Duodenal mucosa (tissue), 2 donors: ENCODE measurements around the gene RINT1.
"Not testable (repeated sequence)": the region's sequence is repeated elsewhere in the genome, so short reads cannot be mapped to it uniquely, and the experiment has no call there.

ENCODE experiments used
- H3K27ac ChIP-seq: one replicate; pipeline ENCODE4 v1.7.0; 2013; ENCODE audit warnings: low read depth, low read length
- H3K27me3 ChIP-seq, 2 donors: one replicate each; pipeline ENCODE4 v1.7.0; 2013; ENCODE audit warnings: low read length in 2 of 2, control low read depth in 1 of 2; ENCODE audit not compliant: insufficient read depth in 2 of 2, control insufficient read depth in 1 of 2
- H3K36me3 ChIP-seq, 2 donors: one replicate each; pipeline ENCODE4 v1.7.0; 2013; ENCODE audit warnings: low read length in 2 of 2, control low read depth in 1 of 2; ENCODE audit not compliant: insufficient read depth in 2 of 2, control insufficient read depth in 1 of 2
- H3K4me1 ChIP-seq, 2 donors: one replicate each; pipeline ENCODE4 v1.7.0; 2013; ENCODE audit warnings: low read length in 2 of 2, control low read depth in 1 of 2; ENCODE audit not compliant: insufficient read depth in 2 of 2, control insufficient read depth in 1 of 2
- H3K4me3 ChIP-seq, 2 donors: one replicate each; pipeline ENCODE4 v1.7.0; 2013; ENCODE audit warnings: low read length in 2 of 2, low read depth in 1 of 2
- H3K9ac ChIP-seq, 2 donors: one replicate each; pipeline ENCODE4 v1.7.0; 2013; ENCODE audit warnings: low read length in 2 of 2, low read depth in 1 of 2
- H3K9me3 ChIP-seq, 2 donors: one replicate each; pipeline ENCODE4 v1.7.0; 2013; ENCODE audit warnings: low read length in 2 of 2, control low read depth in 1 of 2; ENCODE audit not compliant: control insufficient read depth in 1 of 2

The RINT1 gene

DNA sequence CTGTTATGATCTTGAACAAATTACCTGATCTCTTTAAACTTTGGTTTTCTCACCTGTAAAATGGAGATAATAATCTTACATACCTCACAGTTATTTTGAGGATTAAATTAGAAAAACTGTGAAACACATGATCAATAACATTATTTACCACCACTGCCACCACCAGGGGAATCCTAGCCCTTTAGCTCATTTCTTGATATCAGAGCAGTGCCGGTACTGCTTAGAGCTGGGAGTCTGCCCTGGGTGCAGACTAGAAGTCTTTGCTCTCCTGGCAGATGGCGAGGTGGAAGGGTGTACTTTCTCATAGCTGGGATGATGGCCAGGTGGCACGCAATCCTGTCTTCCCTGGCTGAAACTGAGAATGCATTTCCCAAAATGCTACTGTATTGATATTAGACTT is 62.0 kb downstream of the RINT1 start:
- Histone ChIP-seq H3K9me3 (no peaks in the 10 kb centered on the region), H3K36me3 (no peaks in the 10 kb centered on the region), H3K27ac (no peak overlapping the region), H3K27me3 (no peaks in the 10 kb centered on the region), H3K4me3 (no peak overlapping the region), H3K9ac (no peak overlapping the region), H3K4me1 (peaks cover 0 to 5% of the 10 kb centered on the region in 2 donors)

GRCh38 chr7:105596866-105597265 is 64.9 kb downstream of the RINT1 start:
- no peak overlapping the region for H3K27ac ChIP-seq
- H3K27me3 ChIP-seq: no peaks in the 10 kb centered on the region
- no peaks in the 10 kb centered on the region for H3K9me3 ChIP-seq
- no peak overlapping the region for H3K4me3 ChIP-seq
- no peaks in the 10 kb centered on the region for H3K36me3 ChIP-seq
- no peaks in the 10 kb centered on the region for H3K4me1 ChIP-seq
- no peak overlapping the region for H3K9ac ChIP-seq

- H3K9me3 ChIP-seq, H3K27ac ChIP-seq, H3K4me1 ChIP-seq, H3K9ac ChIP-seq, H3K4me3 ChIP-seq, H3K27me3 ChIP-seq, H3K36me3 ChIP-seq: not testable (repeated sequence)
Observed at GRCh38 chr7:105599080-105599479, 67.1 kb downstream of the RINT1 start.

DNA sequence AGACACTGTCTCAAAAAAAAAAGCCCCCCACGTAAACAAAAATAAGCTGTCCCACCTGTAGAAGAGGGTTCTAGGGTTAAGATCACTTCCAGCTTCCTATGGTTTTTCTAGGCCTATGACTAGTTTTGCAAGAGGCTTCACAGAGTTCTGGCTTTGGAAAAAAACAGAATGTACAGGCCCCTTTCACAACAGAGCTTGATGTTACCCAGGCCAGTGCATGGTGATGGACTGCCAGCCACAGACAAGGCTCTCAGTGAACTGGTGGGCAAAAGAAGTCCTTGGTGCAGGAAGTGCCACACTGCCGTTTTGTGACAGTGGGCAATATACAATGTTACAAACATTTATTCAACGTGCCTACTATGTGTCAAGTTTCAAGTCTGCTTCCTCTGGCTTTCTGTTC is 67.5 kb downstream of the RINT1 start:
- no peak overlapping the region for H3K27ac ChIP-seq

DNA sequence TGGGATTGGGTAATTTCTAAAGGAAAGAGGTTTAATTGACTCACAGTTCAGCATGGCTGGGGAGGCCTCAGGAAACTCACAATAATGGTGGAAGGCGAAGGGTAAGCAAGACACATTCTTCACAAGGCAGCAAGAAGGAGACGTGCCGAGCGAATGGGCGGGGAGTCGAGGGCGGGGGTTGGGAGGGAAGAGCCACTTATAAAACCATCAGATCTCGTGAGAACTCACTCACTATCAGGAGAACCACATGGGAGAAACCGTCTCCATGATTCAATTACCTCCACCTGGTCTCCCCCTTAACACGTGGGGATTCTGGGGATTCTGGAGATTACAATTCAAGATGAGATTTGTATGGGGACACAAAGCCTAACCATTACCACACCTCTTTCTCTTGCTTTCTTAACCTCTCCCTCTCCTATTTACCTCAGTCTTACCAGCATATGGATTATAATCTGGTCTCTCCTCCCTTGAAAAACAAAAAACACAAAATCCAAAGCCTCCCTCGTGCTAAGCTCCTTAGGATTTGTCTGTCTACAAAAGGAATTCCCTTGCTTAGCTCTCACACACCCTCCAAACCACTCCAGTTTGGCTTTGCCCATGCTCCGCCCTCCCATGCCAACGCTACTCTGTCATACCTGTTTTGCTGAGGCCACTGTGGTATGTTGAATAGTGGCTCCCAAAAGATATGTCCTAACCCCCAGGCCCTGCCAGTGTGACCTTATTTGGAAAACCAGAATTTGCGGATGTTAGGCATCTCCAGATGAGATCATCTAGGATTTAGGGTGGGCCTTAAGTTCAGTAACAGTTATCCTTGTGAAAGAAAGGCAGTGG is 68.9 kb downstream of the RINT1 start:
- Histone ChIP-seq H3K27ac (no peak overlapping the region), H3K4me3 (no peak overlapping the region), H3K9me3 (no peaks in the 10 kb centered on the region), H3K9ac (no peak overlapping the region), H3K4me1 (no peaks in the 10 kb centered on the region), H3K36me3 (no peaks in the 10 kb centered on the region), H3K27me3 (no peaks in the 10 kb centered on the region)

More for the DNA sequence above, 67.5 kb downstream of the RINT1 start:
- Histone ChIP-seq H3K36me3 (no peaks in the 10 kb centered on the region), H3K9me3 (no peaks in the 10 kb centered on the region), H3K9ac (no peak overlapping the region), H3K4me1 (no peaks in the 10 kb centered on the region), H3K4me3 (no peak overlapping the region), H3K27me3 (no peaks in the 10 kb centered on the region)

DNA sequence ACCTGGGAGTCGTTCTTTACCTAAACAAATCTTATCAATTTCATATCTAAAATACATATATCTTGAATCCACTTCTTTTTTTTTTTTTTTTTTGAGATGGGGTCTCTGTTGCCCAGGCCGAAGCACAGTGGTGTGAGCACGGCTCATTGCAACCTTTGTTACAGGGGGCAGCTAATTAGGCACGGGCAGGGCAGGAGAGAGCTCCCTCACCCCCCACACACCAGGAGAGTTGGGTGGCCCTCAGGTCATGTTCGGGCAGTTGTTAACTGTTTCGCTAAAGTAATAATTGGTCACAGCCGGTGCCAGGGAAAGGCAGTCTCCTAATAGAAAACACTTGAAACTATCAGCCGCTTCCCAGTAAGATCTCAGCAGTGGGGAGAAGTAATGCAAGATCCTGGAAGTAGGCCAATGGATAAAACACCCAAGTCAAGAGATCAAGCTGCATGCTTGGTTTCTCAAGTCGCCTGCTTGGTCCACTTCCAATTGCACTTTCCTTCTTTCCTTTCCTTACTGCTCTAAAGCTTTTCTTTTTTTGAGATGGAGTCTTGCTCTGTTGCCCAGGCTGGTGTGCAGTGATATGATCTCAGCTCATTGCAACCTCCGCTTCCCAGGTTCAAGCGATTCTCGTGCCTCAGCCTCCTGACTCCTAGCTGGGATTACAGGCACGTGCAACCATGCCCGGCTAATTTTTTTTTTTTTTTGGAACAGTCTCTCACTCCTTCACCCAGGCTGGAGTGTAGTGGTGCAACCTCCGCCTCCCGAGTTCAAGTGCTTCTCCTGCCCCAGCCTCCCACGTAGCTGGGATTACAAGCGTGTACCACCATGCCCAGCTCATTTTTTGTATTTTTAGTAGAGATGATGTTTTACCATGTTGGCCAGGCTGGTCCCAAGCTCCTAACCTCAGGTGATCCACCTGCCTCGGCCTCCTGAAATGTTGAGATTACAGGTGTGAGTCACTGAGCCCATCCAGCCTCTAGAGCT is 70.6 kb downstream of the RINT1 start:
- H3K4me1 ChIP-seq: no peaks in the 10 kb centered on the region
- H3K27me3 ChIP-seq: no peaks in the 10 kb centered on the region
- no peak overlapping the region for H3K27ac ChIP-seq
- no peak overlapping the region for H3K4me3 ChIP-seq
- no peak overlapping the region for H3K9ac ChIP-seq
- H3K9me3 ChIP-seq: no peaks in the 10 kb centered on the region
- H3K36me3 ChIP-seq: no peaks in the 10 kb centered on the region

DNA sequence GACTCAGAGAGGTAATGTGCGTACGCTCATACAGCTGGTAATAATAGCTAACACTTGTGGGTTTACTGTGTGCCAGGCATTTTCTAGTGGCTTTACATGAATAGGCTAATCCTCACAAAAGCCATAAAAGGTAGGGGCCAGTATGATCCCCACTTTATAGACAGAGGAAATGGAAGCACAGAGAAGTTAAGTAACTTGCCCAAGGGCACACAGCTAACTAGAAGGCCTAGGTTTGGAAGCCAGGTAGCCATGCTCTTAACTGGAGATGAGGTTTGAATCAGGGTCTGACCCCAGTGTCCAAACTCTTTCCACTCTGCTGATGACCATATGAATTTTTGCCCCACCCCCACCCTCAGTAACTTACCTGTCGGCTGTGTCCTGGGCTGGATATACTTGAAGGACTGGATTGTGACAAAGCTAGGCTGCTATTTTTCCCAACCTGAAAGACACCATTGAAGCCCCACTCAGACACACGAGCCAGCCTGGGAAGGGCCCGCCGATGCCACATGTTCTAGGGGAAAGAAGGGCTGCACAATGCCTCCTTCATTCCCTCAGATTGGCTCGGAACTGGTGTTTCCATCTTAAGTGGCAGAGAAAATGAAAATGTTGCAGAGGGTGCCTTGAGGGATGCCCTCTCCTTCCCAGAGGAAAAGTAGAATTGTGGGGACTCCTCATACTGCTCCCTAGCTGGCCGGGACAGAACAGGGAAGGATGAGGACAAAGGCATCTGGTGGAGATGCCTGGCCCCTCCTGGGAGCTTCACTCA is 78.3 kb downstream of the RINT1 start:
- H3K4me3 ChIP-seq: no peak overlapping the region
- H3K27me3 ChIP-seq: no peaks in the 10 kb centered on the region
- no peak overlapping the region for H3K9ac ChIP-seq
- no peaks in the 10 kb centered on the region for H3K4me1 ChIP-seq
- no peaks in the 10 kb centered on the region for H3K9me3 ChIP-seq
- no peak overlapping the region for H3K27ac ChIP-seq
- peaks cover 0 to 19% of the 10 kb centered on the region in 2 donors for H3K36me3 ChIP-seq

- Histone ChIP-seq H3K4me1 (no peaks in the 10 kb centered on the region), H3K36me3 (peaks cover 6 to 27% of the 10 kb centered on the region in 2 donors), H3K9ac (no peak overlapping the region), H3K27me3 (no peaks in the 10 kb centered on the region), H3K4me3 (no peak overlapping the region), H3K27ac (no peak overlapping the region), H3K9me3 (no peaks in the 10 kb centered on the region)
Observed at GRCh38 chr7:105611856-105612775, 80.1 kb downstream of the RINT1 start.

- Histone ChIP-seq H3K27me3 (no peaks in the 10 kb centered on the region), H3K9me3 (no peaks in the 10 kb centered on the region), H3K36me3 (peaks cover 6 to 27% of the 10 kb centered on the region in 2 donors)
Observed at GRCh38 chr7:105612806-105613205, 80.8 kb downstream of the RINT1 start.

More at GRCh38 chr7:105612806-105613205, 80.8 kb downstream of the RINT1 start:
- H3K4me3 ChIP-seq: no peak overlapping the region
- H3K9ac ChIP-seq: no peak overlapping the region
- no peaks in the 10 kb centered on the region for H3K4me1 ChIP-seq
- no peak overlapping the region for H3K27ac ChIP-seq
